ENCODE results near the gene BSCL2. TPM values are rescaled to one million over a fixed set of nuclear protein-coding genes. Genes with fewer than 3 reads are reported as not detected.
A peak's percentile ranks its signal among the peaks of the same experiment; 100 is the strongest.
"Not testable (repeated sequence)": the region's sequence is repeated elsewhere in the genome, so short reads cannot be mapped to it uniquely, and the experiment has no call there.

BSCL2 gene
- total and polyA plus RNA-seq, 5 experiments from 2014 or later: 37.0 to 65.0 (median 58.2) TPM

- Mint-ChIP-seq H3K4me3 (peak overlapping the region in 1 of 10 donors; percentile 7), H3K27ac (peak overlapping the region in 4 of 10 donors; percentile 8 to 91 (median 34)), H3K4me1 (peaks cover 16 to 50% (median 34%) of the 10 kb centered on the region in 4 donors), H3K36me3 (peaks cover 0 to 15% (median 0%) of the 10 kb centered on the region in 3 donors)
- not testable (repeated sequence) for H3K9me3 Mint-ChIP-seq, ATAC-seq, H3K27me3 Mint-ChIP-seq, DNase-seq
- POLR2A ChIA-PET: interaction anchor here (0.5 to 19.9 kb wide), 8 partner anchors 10 to 104 kb away, joined by 3 to 541 read pairs (median 6); partner anchors contain the start of genes C11orf98, CSKMT, EML3 and LBHD1
Observed at GRCh38 chr11:62650283-62650682, 56.9 kb downstream of the BSCL2 start.

GRCh38 chr11:62649486-62649885 is 57.7 kb downstream of the BSCL2 start:
- POLR2A ChIA-PET: interaction anchor here (0.6 to 19.9 kb wide), 8 partner anchors 9 to 118 kb away, joined by 3 to 541 read pairs (median 6); partner anchors contain the start of genes C11orf98, CSKMT, EML3 and HNRNPUL2
- no peaks in the 10 kb centered on the region for H3K27me3 Mint-ChIP-seq
- peak overlapping the region in 4 of 10 donors; percentile 6 to 62 (median 16) for H3K27ac Mint-ChIP-seq
- ATAC-seq (no peak), DNase-seq (no peak)
- peaks cover 18 to 56% (median 40%) of the 10 kb centered on the region in 4 donors for H3K4me1 Mint-ChIP-seq
- peak overlapping the region in 1 of 10 donors; percentile 22 for H3K4me3 Mint-ChIP-seq
- peaks cover 0 to 19% (median 0%) of the 10 kb centered on the region in 3 donors for H3K36me3 Mint-ChIP-seq
- peaks cover 0 to 2% (median 0%) of the 10 kb centered on the region in 9 donors for H3K9me3 Mint-ChIP-seq

DNA sequence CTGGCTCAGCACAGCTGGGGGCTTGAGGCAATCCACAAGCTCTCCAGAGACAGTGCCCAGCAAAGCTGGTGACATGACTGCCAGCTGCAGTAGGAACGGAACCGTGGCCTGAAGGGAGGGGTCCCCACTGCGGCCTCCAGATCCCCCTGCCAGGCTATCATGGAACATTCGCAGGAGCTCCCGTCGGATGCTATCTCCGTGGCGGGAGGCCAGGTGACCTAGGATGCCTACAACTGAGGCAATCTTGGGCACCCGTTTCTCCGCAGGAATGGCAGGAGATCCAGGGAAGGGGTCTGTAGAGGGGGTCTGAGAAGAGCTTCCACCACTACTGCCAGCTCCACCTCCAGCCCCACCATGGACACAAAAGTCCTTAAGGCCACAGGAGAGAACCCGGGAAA is 58.3 kb downstream of the BSCL2 start:
- peaks cover 18 to 58% (median 41%) of the 10 kb centered on the region in 4 donors for H3K4me1 Mint-ChIP-seq
- POLR2A ChIA-PET: interaction anchor here (0.6 to 19.9 kb wide), 8 partner anchors 20 to 79 kb away, joined by 3 to 541 read pairs (median 8); partner anchors contain the start of genes B3GAT3, C11orf98, CSKMT and EML3
- H3K36me3 Mint-ChIP-seq: peaks cover 0 to 24% (median 0%) of the 10 kb centered on the region in 3 donors

DNA sequence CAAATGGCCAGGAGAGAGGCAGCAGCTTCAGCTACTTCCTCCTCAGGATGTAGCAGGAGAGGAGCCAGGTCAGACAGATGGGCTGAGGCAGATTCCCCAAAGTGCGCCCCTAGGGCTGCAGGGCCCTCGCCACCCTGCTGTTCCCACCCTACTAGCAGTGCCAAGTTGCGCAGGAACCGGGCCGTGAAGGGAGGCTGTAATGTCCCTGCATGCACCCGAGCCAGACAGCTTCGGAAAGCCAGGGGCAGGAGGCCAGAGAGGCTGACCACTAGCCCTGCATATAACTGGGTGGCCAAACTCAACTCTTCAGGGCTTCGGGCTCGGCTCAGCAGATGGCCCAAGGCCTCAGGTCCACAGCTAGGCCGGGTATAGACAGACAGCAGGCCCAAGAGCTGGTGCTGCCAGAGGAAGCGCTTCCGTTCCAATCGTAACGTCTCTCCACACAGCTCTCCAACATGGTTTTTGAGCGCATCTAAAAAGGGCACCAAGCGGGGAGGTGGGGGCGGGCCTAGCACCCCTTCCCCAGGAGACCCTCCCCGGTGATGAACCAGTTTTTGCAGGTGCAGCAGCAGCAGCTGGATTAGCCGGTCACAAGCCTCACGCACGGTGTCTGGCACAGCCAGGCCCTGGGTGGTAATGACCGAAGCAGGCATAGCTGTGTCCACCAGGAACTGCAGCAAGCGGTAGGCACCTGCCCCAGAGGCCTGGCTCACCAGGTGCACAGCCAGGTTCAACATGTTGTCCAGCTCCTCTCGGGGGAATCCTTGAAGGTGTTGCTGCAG is 58.8 kb downstream of the BSCL2 start:
- ATAC-seq (no peak), DNase-seq (no peak)
- Mint-ChIP-seq H3K27me3 (no peaks in the 10 kb centered on the region), H3K36me3 (peaks cover 0 to 26% (median 0%) of the 10 kb centered on the region in 3 donors), H3K27ac (no peak overlapping the region), H3K4me1 (peaks cover 15 to 56% (median 37%) of the 10 kb centered on the region in 4 donors), H3K4me3 (no peak overlapping the region), H3K9me3 (no peaks in the 10 kb centered on the region)
- POLR2A ChIA-PET: interaction anchor here (0.8 to 19.9 kb wide), 11 partner anchors 9 to 106 kb away, joined by 3 to 541 read pairs (median 4); partner anchors contain the start of genes B3GAT3, C11orf98, CSKMT and EML3

More for the DNA sequence above, 58.3 kb downstream of the BSCL2 start:
- DNase-seq (no peak), ATAC-seq (no peak)
- no peaks in the 10 kb centered on the region for H3K27me3 Mint-ChIP-seq
- peaks cover 0 to 2% (median 0%) of the 10 kb centered on the region in 9 donors for H3K9me3 Mint-ChIP-seq
- peak overlapping the region in 1 of 10 donors; percentile 7 for H3K4me3 Mint-ChIP-seq
- peak overlapping the region in 2 of 10 donors; percentile 22 to 29 for H3K27ac Mint-ChIP-seq

GRCh38 chr11:62647609-62648005 is 59.6 kb downstream of the BSCL2 start:
- Mint-ChIP-seq H3K36me3 (peaks cover 0 to 32% (median 0%) of the 10 kb centered on the region in 3 donors), H3K4me1 (peaks cover 13 to 56% (median 34%) of the 10 kb centered on the region in 4 donors), H3K27me3 (no peaks in the 10 kb centered on the region), H3K4me3 (peak overlapping the region in 1 of 10 donors; percentile 45), H3K9me3 (no peaks in the 10 kb centered on the region), H3K27ac (peak overlapping the region in 1 of 10 donors; percentile 22)
- DNase-seq (no peak), ATAC-seq (no peak)
- POLR2A ChIA-PET: interaction anchor here (0.8 to 19.9 kb wide), 11 partner anchors 9 to 1669 kb away, joined by 3 to 541 read pairs (median 9); partner anchors contain the start of genes B3GAT3, C11orf98, CSKMT and EML3

DNA sequence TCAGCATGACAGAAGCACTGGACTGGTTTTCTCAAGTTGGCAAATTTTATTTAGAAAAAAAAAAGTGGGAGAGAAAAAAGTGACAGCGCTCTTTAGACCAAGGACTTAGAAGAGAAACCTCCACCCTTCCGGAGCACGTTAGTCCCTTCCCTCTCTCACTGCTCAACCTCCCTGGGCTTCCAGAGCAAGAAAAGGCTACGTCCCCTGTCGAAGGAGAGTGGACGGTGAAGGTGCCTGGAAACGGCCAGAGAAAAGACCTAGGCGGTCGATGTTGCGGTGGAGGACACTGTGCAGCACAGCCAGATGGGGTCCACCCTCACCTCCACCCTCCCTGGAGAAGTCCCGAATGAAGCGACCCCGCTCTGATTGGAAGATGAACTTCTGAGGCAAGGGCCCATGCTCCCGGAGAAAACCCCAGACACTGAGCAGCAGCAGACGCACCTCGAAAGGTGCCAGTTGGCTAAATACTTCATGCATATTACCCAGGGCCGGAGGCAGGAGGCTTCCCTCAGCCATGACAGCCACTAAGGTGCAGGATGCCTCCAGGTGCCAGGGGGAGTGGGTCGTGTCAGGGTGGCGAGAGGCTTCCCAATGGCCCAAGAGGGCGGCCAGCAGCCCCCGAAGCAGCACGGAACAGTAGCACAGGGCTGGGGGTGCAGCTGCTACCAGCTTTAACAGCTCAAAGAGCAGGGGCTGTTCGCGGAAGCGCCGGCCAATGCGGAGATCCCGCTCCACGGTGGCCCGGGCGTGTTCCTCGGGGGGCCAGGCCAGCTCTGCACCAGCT is 60.2 kb downstream of the BSCL2 start:
- peaks cover 0 to 35% (median 0%) of the 10 kb centered on the region in 3 donors for H3K36me3 Mint-ChIP-seq
- peaks cover 9 to 53% (median 29%) of the 10 kb centered on the region in 4 donors for H3K4me1 Mint-ChIP-seq
- ATAC-seq (no peak), DNase-seq (no peak)
- POLR2A ChIA-PET: interaction anchor here (0.5 to 19.9 kb wide), 32 partner anchors 9 to 1670 kb away, joined by 3 to 541 read pairs (median 6); partner anchors contain the start of genes B3GAT3, C11orf98, CSKMT and EML3
- H3K27me3 Mint-ChIP-seq: no peaks in the 10 kb centered on the region
- H3K27ac Mint-ChIP-seq: peak overlapping the region; percentile 85 to 99 (median 98)
- peak overlapping the region; percentile 92 to 99 (median 97) for H3K4me3 Mint-ChIP-seq
- H3K9me3 Mint-ChIP-seq: no peaks in the 10 kb centered on the region

DNA sequence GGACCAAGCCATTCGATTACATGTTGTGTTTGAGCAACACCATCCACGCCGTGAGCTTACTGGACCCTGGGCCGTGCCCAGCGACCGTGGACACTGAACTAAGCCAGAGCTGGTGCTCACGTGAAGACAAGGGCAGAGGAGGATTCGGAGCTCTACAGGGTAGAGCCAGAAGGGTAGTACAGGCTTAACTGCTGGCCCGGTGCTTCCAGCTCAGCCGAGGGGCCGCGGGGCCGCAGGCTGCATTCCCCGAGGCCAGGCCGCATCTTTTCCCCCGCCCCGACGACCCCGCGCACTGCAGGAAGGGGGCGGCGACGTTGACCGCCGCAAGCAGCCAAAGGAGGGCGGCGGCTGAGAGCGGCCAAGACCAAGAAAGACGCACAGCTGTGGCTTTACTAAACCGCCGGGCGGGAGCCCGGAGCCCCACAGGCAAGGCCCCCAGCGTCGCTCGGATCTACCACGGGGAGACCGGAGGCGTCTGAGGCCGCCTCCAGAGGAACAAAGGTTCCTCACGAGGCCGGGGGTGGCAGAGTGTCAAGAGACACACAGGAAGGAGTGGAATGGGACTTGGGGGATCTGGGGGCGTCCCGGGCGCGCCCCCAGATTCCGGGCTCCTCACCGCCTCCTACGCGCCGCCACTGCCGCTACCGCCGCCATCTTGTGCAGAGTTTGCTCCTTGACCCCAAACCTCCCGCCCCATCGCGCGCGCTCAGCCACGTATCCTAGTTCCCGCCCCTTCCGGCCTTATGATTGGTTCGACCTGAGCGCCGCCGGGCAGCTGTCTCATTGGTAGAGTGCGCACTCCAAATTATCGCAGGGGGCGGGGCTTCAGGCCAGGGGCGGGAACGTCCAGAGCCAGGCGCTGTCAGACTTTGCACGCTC is 61.0 kb downstream of the BSCL2 start, which contains the start of gene GANAB:
Gene GANAB (minus strand): TSS at position 668 of the 879 bp plus-strand sequence. CDS start 14 bp downstream, at position 654.
- ATAC-seq (peak; percentile 97 to 98), DNase-seq (peak; percentile 94 to 99 (median 97))
- no peaks in the 10 kb centered on the region for H3K9me3 Mint-ChIP-seq
- peaks cover 0 to 35% (median 0%) of the 10 kb centered on the region in 3 donors for H3K36me3 Mint-ChIP-seq
- H3K27me3 Mint-ChIP-seq: no peaks in the 10 kb centered on the region
- POLR2A ChIA-PET: interaction anchor here (0.5 to 19.9 kb wide), 37 partner anchors 9 to 1734 kb away, joined by 3 to 541 read pairs (median 5); partner anchors contain the start of genes B3GAT3, C11orf98, CSKMT and EML3
- H3K4me3 Mint-ChIP-seq: peak within 1 kb of the TSS; percentile 92 to 99 (median 97)
- peak within 1 kb of the TSS; percentile 90 to 99 (median 98) for H3K27ac Mint-ChIP-seq
- peaks cover 9 to 50% (median 32%) of the 10 kb centered on the region in 4 donors for H3K4me1 Mint-ChIP-seq

DNA sequence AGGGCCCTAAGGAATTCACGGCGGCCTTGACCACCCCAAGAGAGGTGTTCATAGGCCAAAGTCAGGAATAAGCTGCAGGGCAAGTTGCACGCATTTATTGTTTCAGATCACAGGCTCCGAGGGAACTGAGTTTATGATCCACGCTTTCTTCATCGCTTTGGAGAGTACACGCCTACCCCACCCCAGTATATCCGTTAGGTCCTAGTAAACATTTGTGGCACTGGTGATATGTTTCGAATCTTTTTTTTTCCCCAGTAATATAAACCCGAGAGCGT is 61.6 kb downstream of the BSCL2 start:
- H3K27ac Mint-ChIP-seq: peak overlapping the region; percentile 90 to 99 (median 98)
- ATAC-seq (no peak), DNase-seq (peak in 2 of 10 donors; percentile 17 to 29)
- H3K27me3 Mint-ChIP-seq: no peaks in the 10 kb centered on the region
- H3K4me1 Mint-ChIP-seq: peaks cover 13 to 51% (median 36%) of the 10 kb centered on the region in 4 donors
- H3K4me3 Mint-ChIP-seq: peak overlapping the region; percentile 92 to 99 (median 97)
- POLR2A ChIA-PET: interaction anchor here (0.5 to 19.9 kb wide), 31 partner anchors 8 to 1733 kb away, joined by 3 to 541 read pairs (median 5); partner anchors contain the start of genes B3GAT3, C11orf98, CSKMT and EML3
- no peaks in the 10 kb centered on the region for H3K9me3 Mint-ChIP-seq
- H3K36me3 Mint-ChIP-seq: peaks cover 0 to 34% (median 0%) of the 10 kb centered on the region in 3 donors

GRCh38 chr11:62644220-62644619 is 63.0 kb downstream of the BSCL2 start:
- Mint-ChIP-seq H3K36me3 (peaks cover 0 to 32% (median 0%) of the 10 kb centered on the region in 3 donors), H3K9me3 (no peaks in the 10 kb centered on the region), H3K4me3 (peak overlapping the region in 9 of 10 donors; percentile 21 to 95 (median 45)), H3K4me1 (peaks cover 17 to 54% (median 45%) of the 10 kb centered on the region in 4 donors), H3K27me3 (no peaks in the 10 kb centered on the region), H3K27ac (peak overlapping the region in 9 of 10 donors; percentile 9 to 90 (median 69))
- POLR2A ChIA-PET: interaction anchor here (0.7 to 19.9 kb wide), 11 partner anchors 9 to 237 kb away, joined by 3 to 541 read pairs (median 8); partner anchors contain the start of genes B3GAT3, C11orf98, CSKMT and EEF1G
- ATAC-seq (no peak), DNase-seq (no peak)
